ENCODE data around the gene GTF3C2. TPM values are rescaled to one million over a fixed set of nuclear protein-coding genes. Genes with fewer than 3 reads are reported as not detected.
A peak's percentile ranks its signal among the peaks of the same experiment; 100 is the strongest.

GTF3C2 gene
- total RNA-seq, 1 donor from 2014 or later, result 19.2 TPM

- no peak for TF ChIP-seq CTCF (IDR thresholded peaks at IDR 0.05; ENCODE audit: insufficient read depth, low read length, severe bottlenecking)
- no peak for FAIRE-seq
- H3K36me3 ChIP-seq (ENCODE audit: control insufficient read depth, insufficient read depth, low read length), result no peaks in the 10 kb centered on the region
Observed at GRCh38 chr2:27351802-27352598, 4.6 kb downstream of the GTF3C2 start.

GRCh38 chr2:27350106-27350693, 6.4 kb downstream of the GTF3C2 start:
- FAIRE-seq, result no peak
- Histone ChIP-seq H3K4me3 (ENCODE audit: low read depth, low read length) (no peak overlapping the region), H3K27me3 (ENCODE audit: control insufficient read depth, insufficient read depth, low read length) (no peaks in the 10 kb centered on the region), H3K36me3 (ENCODE audit: control insufficient read depth, insufficient read depth, low read length) (no peaks in the 10 kb centered on the region)
- TF ChIP-seq CTCF (IDR thresholded peaks at IDR 0.05; ENCODE audit: insufficient read depth, low read length, severe bottlenecking), result no peak
- DNase-seq (ENCODE audit: low read depth), result no peak

More at GRCh38 chr2:27351802-27352598, 4.6 kb downstream of the GTF3C2 start:
- no peaks in the 10 kb centered on the region for H3K27me3 ChIP-seq (ENCODE audit: control insufficient read depth, insufficient read depth, low read length)
- DNase-seq (ENCODE audit: low read depth), result no peak
- H3K4me3 ChIP-seq (ENCODE audit: low read depth, low read length), result no peak overlapping the region

GRCh38 chr2:27347641-27348040, 8.9 kb downstream of the GTF3C2 start:
- H3K27me3 ChIP-seq (ENCODE audit: control insufficient read depth, insufficient read depth, low read length), result no peaks in the 10 kb centered on the region
- no peak for FAIRE-seq
- H3K4me3 ChIP-seq (ENCODE audit: low read depth, low read length), result no peak overlapping the region
- peaks cover 7% of the 10 kb centered on the region for H3K36me3 ChIP-seq (ENCODE audit: control insufficient read depth, insufficient read depth, low read length)
- TF ChIP-seq CTCF (IDR thresholded peaks at IDR 0.05; ENCODE audit: insufficient read depth, low read length, severe bottlenecking), result no peak
- no peak for DNase-seq (ENCODE audit: low read depth)

GRCh38 chr2:27336173-27336572, 20.4 kb downstream of the GTF3C2 start:
- H3K27me3 ChIP-seq (ENCODE audit: control insufficient read depth, insufficient read depth, low read length), result no peaks in the 10 kb centered on the region
- H3K4me3 ChIP-seq (ENCODE audit: low read depth, low read length), result no peak overlapping the region
- DNase-seq (ENCODE audit: low read depth), result no peak
- FAIRE-seq, result no peak
- no peak for TF ChIP-seq CTCF (IDR thresholded peaks at IDR 0.05; ENCODE audit: insufficient read depth, low read length, severe bottlenecking)
- H3K36me3 ChIP-seq (ENCODE audit: control insufficient read depth, insufficient read depth, low read length), result peaks cover 27% of the 10 kb centered on the region

GRCh38 chr2:27335311-27335710, 21.3 kb downstream of the GTF3C2 start:
- FAIRE-seq, result no peak
- peak; percentile 4 for DNase-seq (ENCODE audit: low read depth)
- no peak overlapping the region for H3K4me3 ChIP-seq (ENCODE audit: low read depth, low read length)
- H3K27me3 ChIP-seq (ENCODE audit: control insufficient read depth, insufficient read depth, low read length), result no peaks in the 10 kb centered on the region
- no peak for TF ChIP-seq CTCF (IDR thresholded peaks at IDR 0.05; ENCODE audit: insufficient read depth, low read length, severe bottlenecking)
- H3K36me3 ChIP-seq (ENCODE audit: control insufficient read depth, insufficient read depth, low read length), result peaks cover 27% of the 10 kb centered on the region

All from bronchial epithelial cell (primary cell).